Right lobe of liver (tissue), 6 donors: Measurements from ENCODE around the gene TNRC6C. TPM values are rescaled to one million over a fixed set of nuclear protein-coding genes. Genes with fewer than 3 reads are reported as not detected.

ENCODE experiments used
- ATAC-seq, 4 donors: fragments of 200-7000 bp; cut with Tn5 transposase; one replicate each; pipeline ENCODE4 v1.9.1; 2020; ENCODE audit warnings: mild to moderate bottlenecking in 4 of 4, moderate library complexity in 4 of 4
- DNase-seq, 3 donors: peaks; one replicate each; pipeline ENCODE4 v3.0.0-alpha.2; 2020
- H3K27ac ChIP-seq, 3 donors: fragments of 200-600 bp; one replicate each; pipeline ENCODE4 v1.8.0; 2022
- H3K27me3 ChIP-seq, 2 donors: fragments of 200-600 bp; one replicate each; pipeline ENCODE4 v1.8.0; 2022
- H3K36me3 ChIP-seq, 4 donors: fragments of 200-600 bp; sonication (generic) in 1 of 4; one replicate each; pipeline versions ENCODE4 v1.5.1 to v1.8.0; 2017 to 2022; ENCODE audit warnings: control low read depth in 1 of 4
- H3K4me1 ChIP-seq, 4 donors: fragments of 200-600 bp; sonication (generic) in 1 of 4; one replicate each; pipeline versions ENCODE4 v1.5.1 to v1.8.0; 2017 to 2022; ENCODE audit warnings: control low read depth in 1 of 4
- H3K4me3 ChIP-seq, 3 donors: fragments of 200-600 bp; one replicate each; pipeline ENCODE4 v1.8.0; 2022
- H3K9me3 ChIP-seq, 4 donors: fragments of 200-600 bp; sonication (generic) in 1 of 4; one replicate each; pipeline versions ENCODE4 v1.5.1 to v1.8.0; 2017 to 2022; ENCODE audit warnings: control low read depth in 1 of 4
- CTCF ChIP-seq, 4 donors: fragments of 200-600 bp in 3 of 4; fragments of 450-650 bp in 1 of 4; IDR thresholded peaks; one replicate each; pipeline versions ENCODE4 v1.5.1 to v1.8.0; 2016 to 2022; ENCODE audit warnings: antibody characterized with exemption in 4 of 4, mild to moderate bottlenecking in 2 of 4
- POLR2A ChIP-seq: fragments of 450-650 bp; IDR thresholded peaks from one replicate; pipeline ENCODE4 v1.6.1; 2017; ENCODE audit warnings: antibody characterized with exemption, mild to moderate bottlenecking
- WGBS: methylation state at CpG from one replicate; pipeline ENCODE4 v1.1.6; 2018; ENCODE audit warnings: low coverage, low lambda C conversion rate; ENCODE audit not compliant: insufficient coverage; ENCODE audit errors: missing lambda C conversion rate; 5-methylcytosine and 5-hydroxymethylcytosine counted together
- intact Hi-C, 2 donors: fragments of 100-400 bp; cut with DNase I; formaldehyde crosslinking; loops; one replicate each; pipeline versions ENCODE4 v1.11.2 to v1.14.1; 2022
- total RNA-seq, 6 experiments: library from RNA; depleted of rRNA in 2 of 6; stranded (reverse); fragments of >200 nt in 2 of 6; fragmentation: NEBNext Ultra II Directional in 3 of 6; extraction: Animal tissue kit (Norgen Biotek cat#: 25700) in 3 of 6; gene quantifications; one replicate each; pipeline versions ENCODE4 v1.1.0 to v1.2.4, GENCODE V29; 2016 to 2023
- donor health status: DM: no; HTN: yes; CAD: no.
- donor health status: DM: no; HTN: no; CAD: no.
- donor health status: DM: no; HTN: no; CAD: no.
- donor health status: DM: no; HTN: yes; CAD: no.
- donor health status: DM: no; HTN: yes; CAD: no.

TNRC6C gene
- total RNA-seq, 6 experiments from 2014 or later, result 1.9 to 10.6 (median 7.7) TPM

- no peaks in the 10 kb centered on the region for H3K27me3 ChIP-seq
- H3K4me1 ChIP-seq, result no peaks in the 10 kb centered on the region
- no peak overlapping the region for H3K27ac ChIP-seq
- no peaks in the 10 kb centered on the region for H3K9me3 ChIP-seq
- 74% methylated on average over 4 of the region's 4 CpGs for WGBS
- ATAC-seq (no peak), DNase-seq (no peak)
- TF ChIP-seq CTCF (IDR thresholded peaks at IDR 0.05), result no peak
- no peak for TF ChIP-seq POLR2A
- H3K4me3 ChIP-seq, result no peak overlapping the region
- intact Hi-C loops, result no loop called here
- peaks cover 0 to 53% (median 13%) of the 10 kb centered on the region in 4 donors for H3K36me3 ChIP-seq
Measured at GRCh38 chr17:78069695-78070094, 111.2 kb downstream of the TNRC6C start.

GRCh38 chr17:78072961-78073360 is 114.5 kb downstream of the TNRC6C start:
- no peaks in the 10 kb centered on the region for H3K27me3 ChIP-seq
- DNase-seq (no peak), ATAC-seq (no peak)
- no peaks in the 10 kb centered on the region for H3K4me1 ChIP-seq
- TF ChIP-seq POLR2A (no peak), CTCF (IDR thresholded peaks at IDR 0.05) (no peak)
- 100% methylated on average over 3 of the region's 3 CpGs for WGBS
- peaks cover 0 to 77% (median 17%) of the 10 kb centered on the region in 4 donors for H3K36me3 ChIP-seq
- H3K4me3 ChIP-seq, result no peak overlapping the region
- no peaks in the 10 kb centered on the region for H3K9me3 ChIP-seq
- no peak overlapping the region for H3K27ac ChIP-seq
- intact Hi-C loops, result no loop called here

GRCh38 chr17:78075011-78075410 is 116.5 kb downstream of the TNRC6C start:
- WGBS, result 94% methylated on average over 10 of the region's 10 CpGs
- ATAC-seq, result no peak
- H3K9me3 ChIP-seq, result no peaks in the 10 kb centered on the region
- H3K4me3 ChIP-seq, result no peak overlapping the region
- intact Hi-C loops, result no loop called here
- TF ChIP-seq CTCF (IDR thresholded peaks at IDR 0.05) (no peak), POLR2A (no peak)
- no peaks in the 10 kb centered on the region for H3K27me3 ChIP-seq
- H3K36me3 ChIP-seq, result peaks cover 0 to 82% (median 16%) of the 10 kb centered on the region in 4 donors
- H3K27ac ChIP-seq, result no peak overlapping the region
- no peaks in the 10 kb centered on the region for H3K4me1 ChIP-seq
- DNase-seq, result no peak

DNA sequence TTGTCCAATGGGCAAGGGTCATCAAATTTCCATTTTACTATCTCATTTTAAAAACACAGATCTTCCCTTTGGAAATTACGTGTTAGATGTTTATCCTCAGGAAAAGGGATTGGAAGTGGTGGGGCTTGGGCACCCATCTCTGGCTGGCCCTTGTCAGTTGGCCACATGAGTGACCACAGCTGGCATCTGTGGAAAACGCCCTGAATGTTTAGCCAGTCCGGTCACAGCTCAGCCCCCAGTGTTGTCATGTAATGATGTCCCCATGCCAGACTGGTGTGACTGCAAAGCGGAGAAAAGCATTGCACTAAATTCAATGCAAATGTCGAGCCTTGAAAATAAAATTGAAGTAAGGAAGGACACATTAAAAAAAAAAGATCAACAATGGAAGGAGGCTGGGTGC is 117.0 kb downstream of the TNRC6C start:
- ATAC-seq (no peak), DNase-seq (no peak)
- no peak overlapping the region for H3K4me3 ChIP-seq
- TF ChIP-seq POLR2A, result no peak
- no peak for TF ChIP-seq CTCF (IDR thresholded peaks at IDR 0.05)
- H3K36me3 ChIP-seq, result peaks cover 0 to 81% (median 16%) of the 10 kb centered on the region in 4 donors
- H3K27me3 ChIP-seq, result no peaks in the 10 kb centered on the region
- H3K27ac ChIP-seq, result no peak overlapping the region
- no peaks in the 10 kb centered on the region for H3K9me3 ChIP-seq
- WGBS, result 94% methylated on average over 5 of the region's 5 CpGs
- H3K4me1 ChIP-seq, result no peaks in the 10 kb centered on the region
- intact Hi-C loops, result no loop called here

- Histone ChIP-seq H3K36me3 (peaks cover 0 to 72% (median 8%) of the 10 kb centered on the region in 4 donors), H3K4me1 (no peaks in the 10 kb centered on the region), H3K4me3 (no peak overlapping the region), H3K9me3 (no peaks in the 10 kb centered on the region), H3K27ac (no peak overlapping the region), H3K27me3 (no peaks in the 10 kb centered on the region)
- DNase-seq (no peak), ATAC-seq (no peak)
- intact Hi-C loops, result no loop called here
- no peak for TF ChIP-seq POLR2A
- TF ChIP-seq CTCF (IDR thresholded peaks at IDR 0.05), result no peak
- 80% methylated on average over 1 of the region's 6 CpGs for WGBS
Measured at GRCh38 chr17:78079253-78079652, 120.8 kb downstream of the TNRC6C start.
